HepG2 (cell line): Measurements from ENCODE around the gene DENND5A. TPM values are rescaled to one million over a fixed set of nuclear protein-coding genes. Genes with fewer than 3 reads are reported as not detected.

ENCODE experiments used
- ATAC-seq: fragments of 200-7000 bp; cut with Tn5 transposase; 3 replicates; pipeline ENCODE4 v1.9.1; 2020; ENCODE audit warnings: mild to moderate bottlenecking, moderate library complexity
- BruUV-seq: library from RNA; stranded (reverse); fragments of 400-500 nt; replicated peaks from 2 replicates; lab custom pipeline; 2021; lab: Mats Ljungman, UMichigan
- CTCF ChIA-PET: fragments of 300-600 bp; formaldehyde crosslinking; extraction: SDS; loops from one replicate; lab custom pipeline; 2021; ENCODE audit warnings: low total read pairs, inconsistent platforms, low intra/inter-chr PET ratio; lab: Yijun Ruan, JAX
- POLR2A ChIA-PET: fragments of 350-600 bp; sonication (Branson Sonifier 250); formaldehyde crosslinking; loops from one replicate; lab custom pipeline; 2020; ENCODE audit warnings: antibody characterized with exemption, inconsistent platforms; lab: Yijun Ruan, JAX
- DNase-seq: peaks from one replicate; pipeline ENCODE4 v3.0.0-alpha.2; 2015; ENCODE audit warnings: low spot score
- FAIRE-seq: peaks from 3 replicates; lab custom pipeline; 2011; peaks lifted over from hg19 to GRCh38; lab: Jason Lieb, UNC
- H2AFZ ChIP-seq: one replicate; pipeline ENCODE4 v1.6.1; 2011; ENCODE audit warnings: low read length, inconsistent platforms
- H3K27ac ChIP-seq: fragments of 300-600 bp; 3 replicates; pipeline ENCODE4 v1.8.0; 2011; ENCODE audit warnings: mixed run types, mild to moderate bottlenecking, mixed read lengths, low read length, inconsistent platforms; ENCODE audit not compliant: insufficient read depth; ENCODE audit errors: extremely low read length
- H3K27me3 ChIP-seq, 2 experiments: fragments of 200-600 bp in 1 of 2; 2 replicates in 1 of 2; 3 replicates in 1 of 2; pipeline versions ENCODE4 v1.6.0 to v1.8.0; 2011; ENCODE audit warnings: low read length in 2 of 2, mild to moderate bottlenecking in 2 of 2, moderate library complexity in 2 of 2, inconsistent platforms in 1 of 2; ENCODE audit not compliant: insufficient read depth in 2 of 2, control insufficient read depth in 1 of 2
- H3K36me3 ChIP-seq, 2 experiments: fragments of 200-600 bp in 1 of 2; replicated peaks in 1 of 2; 2 replicates in 1 of 2; 3 replicates in 1 of 2; pipeline versions ENCODE4 v1.5.1 to v1.8.0; 2011; ENCODE audit warnings: low read length in 2 of 2, inconsistent platforms in 1 of 2; ENCODE audit not compliant: insufficient read depth in 2 of 2, control insufficient read depth in 1 of 2
- H3K4me1 ChIP-seq: 2 replicates; pipeline ENCODE4 v1.5.1; 2012; ENCODE audit warnings: low read length, inconsistent platforms; ENCODE audit not compliant: insufficient read depth
- H3K4me2 ChIP-seq: 2 replicates; pipeline ENCODE4 v1.6.0; 2011; ENCODE audit warnings: low read depth, low read length, inconsistent platforms
- H3K4me3 ChIP-seq, 3 experiments: fragments of 200-600 bp in 1 of 3; sonication (generic), shearing (Covaris generic) in 1 of 3; replicated peaks in 1 of 3; 2 replicates each; pipeline ENCODE4 v1.5.1; 2011 to 2016; ENCODE audit warnings: low read length in 3 of 3, inconsistent platforms in 2 of 3, low read depth in 2 of 3, mild to moderate bottlenecking in 2 of 3, control low read depth in 1 of 3, mixed read lengths in 1 of 3; ENCODE audit not compliant: insufficient read depth in 1 of 3
- H3K79me2 ChIP-seq: one replicate; pipeline ENCODE4 v1.6.1; 2011; ENCODE audit warnings: low read length, inconsistent platforms; ENCODE audit not compliant: insufficient read depth
- H3K9ac ChIP-seq: 2 replicates; pipeline ENCODE4 v1.6.0; 2011; ENCODE audit warnings: mild to moderate bottlenecking, low read depth, low read length, inconsistent platforms; ENCODE audit not compliant: insufficient read depth
- H3K9me3 ChIP-seq: 2 replicates; pipeline ENCODE4 v1.5.1; 2012; ENCODE audit warnings: mild to moderate bottlenecking, low read length
- H4K20me1 ChIP-seq: 2 replicates; pipeline ENCODE4 v1.6.0; 2011; ENCODE audit warnings: inconsistent platforms, mild to moderate bottlenecking, low read length, moderate library complexity; ENCODE audit not compliant: insufficient read depth
- BRCA1 ChIP-seq: sonication (generic); formaldehyde crosslinking; IDR thresholded peaks from 2 replicates; pipeline ENCODE4 v1.4.0; 2020; ENCODE audit warnings: missing genetic modification reagents
- GTF2F1 ChIP-seq: fragments of 150-350 bp; IDR thresholded peaks from 2 replicates; pipeline ENCODE4 v1.6.1; 2014; ENCODE audit warnings: low read length
- NFIB ChIP-seq: sonication (generic); formaldehyde crosslinking; IDR thresholded peaks from 2 replicates; pipeline ENCODE4 v1.9.0; 2021; ENCODE audit warnings: missing genetic modification reagents, mild to moderate bottlenecking, borderline replicate concordance
- PHF5A ChIP-seq: IDR thresholded peaks from one replicate; pipeline ENCODE4 v1.6.1; 2018; ENCODE audit warnings: low read depth, missing genetic modification reagents; ENCODE audit not compliant: unreplicated experiment
- ZC3H4 ChIP-seq: sonication (generic); formaldehyde crosslinking; IDR thresholded peaks from 2 replicates; pipeline ENCODE4 v1.4.0; 2020; ENCODE audit warnings: missing genetic modification reagents, borderline replicate concordance
- WGBS: methylation state at CpG from one replicate; pipeline ENCODE4 v1.1.6; 2017; ENCODE audit warnings: low lambda C conversion rate; 5-methylcytosine and 5-hydroxymethylcytosine counted together
- in situ Hi-C: cut with HindIII; loops from 2 replicates; pipeline ENCODE4 v1.10.0; 2017; ENCODE audit warnings: low pct_unique_long_range_greater_than_20kb; ENCODE audit not compliant: extremely low pct_ligation_motif_present
- intact Hi-C: fragments of 100-400 bp; cut with micrococcal nuclease; formaldehyde crosslinking; loops from one replicate; pipeline ENCODE4 v1.10.0; 2022; ENCODE audit not compliant: unreplicated experiment
- polyA plus RNA-seq, 8 experiments: library from polyadenylated mRNA; depleted of rRNA in 3 of 8; stranded (reverse) in 7 of 8; unstranded in 1 of 8; fragments of >200 nt; fragmentation: Illumina TruSeq in 4 of 8; extraction: Trizol in 4 of 8; gene quantifications; 2 replicates each; pipeline versions ENCODE4 v1.2.1 to v1.2.3, GENCODE V29; 2011 to 2016; ENCODE audit warnings: low read depth in 4 of 8, missing spikeins in 1 of 8, mixed read lengths in 1 of 8; ENCODE audit not compliant: insufficient read depth in 1 of 8
- total RNA-seq, 5 experiments: library from RNA; depleted of rRNA; stranded (reverse); fragments of >200 nt; fragmentation: Illumina TruSeq; extraction: Trizol; gene quantifications; 2 replicates each; pipeline ENCODE4 v1.2.3, GENCODE V29; 2016; ENCODE audit warnings: low read depth in 1 of 5
- TF ChIP-seq, protein P1 (sequence below), 2 experiments: sonication (generic) in 1 of 2; formaldehyde crosslinking in 1 of 2; IDR thresholded peaks; 2 replicates each; pipeline versions ENCODE4 v1.5.1 to v1.6.1; 2011 to 2020; ENCODE audit warnings: borderline replicate concordance in 1 of 2, low read depth in 1 of 2, low read length in 1 of 2, mild to moderate bottlenecking in 1 of 2, missing genetic modification reagents in 1 of 2, moderate library complexity in 1 of 2
- TF ChIP-seq, protein P2 (sequence below): sonication (generic); formaldehyde crosslinking; IDR thresholded peaks from 2 replicates; pipeline ENCODE4 v1.9.0; 2021; ENCODE audit warnings: mild to moderate bottlenecking, missing genetic modification reagents

Gene DENND5A
- total and polyA plus RNA-seq, 2 of the 13 experiments (the other 11 are each of a cell fraction or from before 2014, with no cell fraction given): 63.3 to 145 TPM

DNA sequence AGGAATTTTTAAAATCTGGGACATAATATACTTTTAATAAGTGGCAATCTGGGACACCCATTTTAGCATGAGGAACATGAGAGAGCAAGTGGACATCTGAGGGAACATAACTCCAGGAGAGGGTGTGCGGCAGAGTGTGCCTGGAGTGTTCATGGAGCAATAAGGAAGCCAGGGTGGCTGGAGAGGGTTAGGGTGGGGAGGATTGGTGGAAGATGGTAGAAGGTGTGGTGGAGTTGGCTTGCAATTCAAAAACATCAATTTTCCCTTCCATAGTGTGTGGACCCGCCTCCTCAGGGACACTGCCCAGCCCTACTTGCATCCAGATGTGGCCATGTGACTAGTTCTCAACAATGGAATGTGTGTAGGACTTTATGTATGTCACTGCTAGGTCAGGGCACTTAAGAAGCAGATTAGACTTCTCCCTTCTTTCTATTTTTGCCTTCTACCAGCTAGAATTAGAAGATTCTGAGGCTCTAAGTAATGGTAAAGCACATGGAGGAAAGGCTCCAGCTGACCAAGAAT, 4.4 kb upstream of the DENND5A start:
- peaks cover 26% of the 10 kb centered on the region for H3K4me1 ChIP-seq
- H3K4me3 ChIP-seq: no peak overlapping the region
- DNase-seq (no peak), ATAC-seq (no peak), FAIRE-seq (no peak)
- no peak overlapping the region for H2AFZ ChIP-seq
- H3K36me3 ChIP-seq: no peaks in the 10 kb centered on the region
- no peaks in the 10 kb centered on the region for H4K20me1 ChIP-seq
- no TSS peak for BruUV-seq
- intact Hi-C loops: loop anchor here (5.0 to 10.0 kb wide), 2 partner anchors 43 to 115 kb away; partner anchors contain the start of genes IPO7 and TMEM41B
- no peak overlapping the region for H3K4me2 ChIP-seq
- TF ChIP-seq PHF5A (CRISPR knock-in tag): no peak
- TF ChIP-seq, protein P1, sequence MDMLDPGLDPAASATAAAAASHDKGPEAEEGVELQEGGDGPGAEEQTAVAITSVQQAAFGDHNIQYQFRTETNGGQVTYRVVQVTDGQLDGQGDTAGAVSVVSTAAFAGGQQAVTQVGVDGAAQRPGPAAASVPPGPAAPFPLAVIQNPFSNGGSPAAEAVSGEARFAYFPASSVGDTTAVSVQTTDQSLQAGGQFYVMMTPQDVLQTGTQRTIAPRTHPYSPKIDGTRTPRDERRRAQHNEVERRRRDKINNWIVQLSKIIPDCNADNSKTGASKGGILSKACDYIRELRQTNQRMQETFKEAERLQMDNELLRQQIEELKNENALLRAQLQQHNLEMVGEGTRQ (IDR thresholded peaks at IDR 0.05; ENCODE audit: low read depth, low read length): 0 out of 2 replicates have a peak, but pooled peaks have one; percentile 7
- TF ChIP-seq, protein P1 (CRISPR knock-in tag; IDR thresholded peaks at IDR 0.05; ENCODE audit: borderline replicate concordance): no peak
- no peak for TF ChIP-seq GTF2F1
- no peaks in the 10 kb centered on the region; a peak in 1 of 5 replicates for H3K27me3 ChIP-seq
- no peak overlapping the region for H3K27ac ChIP-seq
- H3K79me2 ChIP-seq: peaks cover 3% of the 10 kb centered on the region
- H3K9me3 ChIP-seq: no peaks in the 10 kb centered on the region
- in situ Hi-C loops: no loop called here
- H3K9ac ChIP-seq: no peak overlapping the region
- 73% methylated on average over 2 of the region's 2 CpGs for WGBS
- ChIA-PET POLR2A (no interaction called here), CTCF (no interaction called here)

DNA sequence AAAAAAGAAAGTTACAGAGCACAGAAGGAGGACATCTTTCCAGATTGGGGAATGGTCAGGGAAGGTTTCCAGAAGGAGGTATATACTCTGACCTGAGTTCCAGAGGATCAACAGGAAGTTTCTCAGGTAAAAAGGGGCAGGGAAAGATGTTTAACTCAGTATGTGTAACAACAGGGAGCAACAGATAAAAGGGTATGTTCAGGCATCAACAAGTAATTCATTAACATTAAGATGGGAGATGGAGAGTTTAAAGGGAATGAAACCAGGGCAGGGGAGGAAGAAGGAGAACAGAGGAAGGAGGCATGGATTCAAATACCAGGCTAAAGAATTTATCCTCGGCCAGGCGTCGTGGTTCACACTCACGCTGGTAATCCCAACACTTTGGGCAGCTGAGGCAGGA, 2.5 kb upstream of the DENND5A start:
- Histone ChIP-seq H3K4me3 (no peak overlapping the region), H3K9me3 (no peaks in the 10 kb centered on the region), H3K9ac (no peak overlapping the region), H2AFZ (no peak overlapping the region), H3K27ac (no peak overlapping the region), H3K79me2 (peaks cover 17% of the 10 kb centered on the region), H4K20me1 (peaks cover 8% of the 10 kb centered on the region; the same call in 1 of the 2 replicates), H3K4me1 (peaks cover 32% of the 10 kb centered on the region), H3K36me3 (no peaks in the 10 kb centered on the region), H3K27me3 (no peaks in the 10 kb centered on the region; a peak in 1 of 5 replicates), H3K4me2 (peak overlapping the region; percentile 18; the same call in 1 of the 2 replicates)
- BruUV-seq: no TSS peak
- DNase-seq (no peak), ATAC-seq (no peak), FAIRE-seq (no peak)
- 90% methylated on average over 4 of the region's 4 CpGs for WGBS
- intact Hi-C loops (loop anchor here (5.0 to 10.0 kb wide), 2 partner anchors 45 to 117 kb away; partner anchors contain the start of genes IPO7 and TMEM41B), in situ Hi-C loops (no loop called here)
- CTCF ChIA-PET: no interaction called here
- POLR2A ChIA-PET: interaction anchor here (3.1 kb wide), 1 partner anchor 47 kb away, joined by 11 read pairs; the partner anchor contains the start of gene TMEM41B
- TF ChIP-seq, protein P2, sequence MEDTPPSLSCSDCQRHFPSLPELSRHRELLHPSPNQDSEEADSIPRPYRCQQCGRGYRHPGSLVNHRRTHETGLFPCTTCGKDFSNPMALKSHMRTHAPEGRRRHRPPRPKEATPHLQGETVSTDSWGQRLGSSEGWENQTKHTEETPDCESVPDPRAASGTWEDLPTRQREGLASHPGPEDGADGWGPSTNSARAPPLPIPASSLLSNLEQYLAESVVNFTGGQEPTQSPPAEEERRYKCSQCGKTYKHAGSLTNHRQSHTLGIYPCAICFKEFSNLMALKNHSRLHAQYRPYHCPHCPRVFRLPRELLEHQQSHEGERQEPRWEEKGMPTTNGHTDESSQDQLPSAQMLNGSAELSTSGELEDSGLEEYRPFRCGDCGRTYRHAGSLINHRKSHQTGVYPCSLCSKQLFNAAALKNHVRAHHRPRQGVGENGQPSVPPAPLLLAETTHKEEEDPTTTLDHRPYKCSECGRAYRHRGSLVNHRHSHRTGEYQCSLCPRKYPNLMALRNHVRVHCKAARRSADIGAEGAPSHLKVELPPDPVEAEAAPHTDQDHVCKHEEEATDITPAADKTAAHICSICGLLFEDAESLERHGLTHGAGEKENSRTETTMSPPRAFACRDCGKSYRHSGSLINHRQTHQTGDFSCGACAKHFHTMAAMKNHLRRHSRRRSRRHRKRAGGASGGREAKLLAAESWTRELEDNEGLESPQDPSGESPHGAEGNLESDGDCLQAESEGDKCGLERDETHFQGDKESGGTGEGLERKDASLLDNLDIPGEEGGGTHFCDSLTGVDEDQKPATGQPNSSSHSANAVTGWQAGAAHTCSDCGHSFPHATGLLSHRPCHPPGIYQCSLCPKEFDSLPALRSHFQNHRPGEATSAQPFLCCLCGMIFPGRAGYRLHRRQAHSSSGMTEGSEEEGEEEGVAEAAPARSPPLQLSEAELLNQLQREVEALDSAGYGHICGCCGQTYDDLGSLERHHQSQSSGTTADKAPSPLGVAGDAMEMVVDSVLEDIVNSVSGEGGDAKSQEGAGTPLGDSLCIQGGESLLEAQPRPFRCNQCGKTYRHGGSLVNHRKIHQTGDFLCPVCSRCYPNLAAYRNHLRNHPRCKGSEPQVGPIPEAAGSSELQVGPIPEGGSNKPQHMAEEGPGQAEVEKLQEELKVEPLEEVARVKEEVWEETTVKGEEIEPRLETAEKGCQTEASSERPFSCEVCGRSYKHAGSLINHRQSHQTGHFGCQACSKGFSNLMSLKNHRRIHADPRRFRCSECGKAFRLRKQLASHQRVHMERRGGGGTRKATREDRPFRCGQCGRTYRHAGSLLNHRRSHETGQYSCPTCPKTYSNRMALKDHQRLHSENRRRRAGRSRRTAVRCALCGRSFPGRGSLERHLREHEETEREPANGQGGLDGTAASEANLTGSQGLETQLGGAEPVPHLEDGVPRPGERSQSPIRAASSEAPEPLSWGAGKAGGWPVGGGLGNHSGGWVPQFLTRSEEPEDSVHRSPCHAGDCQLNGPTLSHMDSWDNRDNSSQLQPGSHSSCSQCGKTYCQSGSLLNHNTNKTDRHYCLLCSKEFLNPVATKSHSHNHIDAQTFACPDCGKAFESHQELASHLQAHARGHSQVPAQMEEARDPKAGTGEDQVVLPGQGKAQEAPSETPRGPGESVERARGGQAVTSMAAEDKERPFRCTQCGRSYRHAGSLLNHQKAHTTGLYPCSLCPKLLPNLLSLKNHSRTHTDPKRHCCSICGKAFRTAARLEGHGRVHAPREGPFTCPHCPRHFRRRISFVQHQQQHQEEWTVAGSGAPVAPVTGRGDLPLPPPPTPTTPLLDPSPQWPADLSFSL (CRISPR knock-in tag): no peak
- TF ChIP-seq BRCA1 (CRISPR knock-in tag): no peak
- TF ChIP-seq NFIB: no peak
- no peak for TF ChIP-seq ZC3H4 (CRISPR knock-in tag)
